Kidney (tissue), 14 donors: ENCODE data around the gene CPXM2. TPM values are rescaled to one million over a fixed set of nuclear protein-coding genes. Genes with fewer than 3 reads are reported as not detected.
A peak's percentile ranks its signal among the peaks of the same experiment; 100 is the strongest.

Source experiments
- DNase-seq, 5 donors: peaks; one replicate each; pipeline ENCODE4 v3.0.0-alpha.2; 2013 to 2020
- FAIRE-seq: peaks from 2 replicates; lab custom pipeline; 2012; peaks lifted over from hg19 to GRCh38; lab: Jason Lieb, UNC
- H3K27ac ChIP-seq, 2 donors: one replicate each; pipeline ENCODE4 v1.7.0; 2013; ENCODE audit warnings: low read depth in 2 of 2, low read length in 2 of 2, inconsistent platforms in 1 of 2
- H3K27me3 ChIP-seq: one replicate; pipeline ENCODE4 v1.7.1; 2013; ENCODE audit warnings: low read length, inconsistent platforms; ENCODE audit not compliant: control insufficient read depth, insufficient read depth
- H3K36me3 ChIP-seq, 3 donors: one replicate each; pipeline versions ENCODE4 v1.7.0 to v1.7.1; 2013; ENCODE audit warnings: low read length in 3 of 3, control low read depth in 1 of 3, inconsistent platforms in 1 of 3; ENCODE audit not compliant: insufficient read depth in 3 of 3, control insufficient read depth in 2 of 3
- H3K4me1 ChIP-seq, 3 donors: one replicate each; pipeline versions ENCODE4 v1.7.0 to v1.7.1; 2013; ENCODE audit warnings: low read length in 3 of 3, inconsistent platforms in 1 of 3, low read depth in 1 of 3; ENCODE audit not compliant: control insufficient read depth in 2 of 3, insufficient read depth in 2 of 3
- H3K4me3 ChIP-seq, 3 donors: one replicate each; pipeline versions ENCODE4 v1.7.0 to v1.8.1; 2013; ENCODE audit warnings: low read length in 3 of 3, control low read depth in 1 of 3, inconsistent platforms in 1 of 3
- H3K9ac ChIP-seq, 3 donors: one replicate each; pipeline versions ENCODE4 v1.7.0 to v1.7.1; 2013; ENCODE audit warnings: low read length in 3 of 3, control low read depth in 1 of 3, inconsistent platforms in 1 of 3
- H3K9me3 ChIP-seq, 3 donors: one replicate each; pipeline versions ENCODE4 v1.7.0 to v1.7.1; 2013; ENCODE audit warnings: low read length in 3 of 3, control low read depth in 1 of 3, inconsistent platforms in 1 of 3; ENCODE audit not compliant: control insufficient read depth in 2 of 3, insufficient read depth in 1 of 3
- CTCF ChIP-seq: IDR thresholded peaks from 3 replicates; pipeline ENCODE4 v1.5.1; 2012; ENCODE audit warnings: mild to moderate bottlenecking, moderate library complexity, borderline replicate concordance; ENCODE audit not compliant: insufficient read depth; ENCODE audit errors: extremely low read depth
- intact Hi-C: fragments of 100-400 bp; cut with DNase I; formaldehyde crosslinking; loops from one replicate; pipeline ENCODE4 v1.11.1; 2022
- polyA plus RNA-seq: library from polyadenylated mRNA; stranded (reverse); fragments of 350-450 nt; fragmentation: Illumina TruSeq; extraction: RNeasy Lipid Tissue Mini Kit (QIAGEN cat#74804); gene quantifications from one replicate; pipeline ENCODE4 v1.2.3, GENCODE V29; 2014; ENCODE audit warnings: low read depth, low replicate concordance; ENCODE audit not compliant: insufficient read depth
- total RNA-seq: library from RNA; stranded (reverse); fragmentation: NEBNext Ultra II Directional; extraction: Animal tissue kit (Norgen Biotek cat#: 25700); gene quantifications from one replicate; pipeline ENCODE4 v1.2.1, GENCODE V29; 2021
- donor health status: control.
- donor health status: control.
- donor health status: control.
- donor health status: control.
- donor health status: control.
- donor health status: DM: yes; HTN: yes; CAD: no.
- donor health status: Normal renal cell carcinoma (clear cell type).

Gene CPXM2
- total and polyA plus RNA-seq, 2 donors from 2014 or later: 18.1 to 18.5 TPM

- intact Hi-C loops: no loop called here
- no peak overlapping the region for H3K9ac ChIP-seq
- peaks cover 0 to 3% (median 2%) of the 10 kb centered on the region in 3 donors for H3K4me1 ChIP-seq
- H3K27ac ChIP-seq: no peak overlapping the region
- no peaks in the 10 kb centered on the region for H3K27me3 ChIP-seq
- no peak for TF ChIP-seq CTCF
- no peaks in the 10 kb centered on the region for H3K36me3 ChIP-seq
- FAIRE-seq: no peak
- no peak overlapping the region for H3K4me3 ChIP-seq
- peak in 1 of 5 donors; percentile 20 for DNase-seq
- H3K9me3 ChIP-seq: no peaks in the 10 kb centered on the region
Measured at GRCh38 chr10:123858077-123858681, 33.4 kb downstream of the CPXM2 start.

GRCh38 chr10:123857616-123858015, 34.0 kb downstream of the CPXM2 start:
- DNase-seq (peak in 1 of 5 donors; percentile 40), FAIRE-seq (no peak)
- Histone ChIP-seq H3K27ac (no peak overlapping the region), H3K27me3 (no peaks in the 10 kb centered on the region), H3K9me3 (no peaks in the 10 kb centered on the region), H3K4me1 (peaks cover 0 to 2% (median 0%) of the 10 kb centered on the region in 3 donors), H3K36me3 (no peaks in the 10 kb centered on the region), H3K4me3 (no peak overlapping the region), H3K9ac (no peak overlapping the region)
- TF ChIP-seq CTCF: no peak
- intact Hi-C loops: no loop called here

DNA sequence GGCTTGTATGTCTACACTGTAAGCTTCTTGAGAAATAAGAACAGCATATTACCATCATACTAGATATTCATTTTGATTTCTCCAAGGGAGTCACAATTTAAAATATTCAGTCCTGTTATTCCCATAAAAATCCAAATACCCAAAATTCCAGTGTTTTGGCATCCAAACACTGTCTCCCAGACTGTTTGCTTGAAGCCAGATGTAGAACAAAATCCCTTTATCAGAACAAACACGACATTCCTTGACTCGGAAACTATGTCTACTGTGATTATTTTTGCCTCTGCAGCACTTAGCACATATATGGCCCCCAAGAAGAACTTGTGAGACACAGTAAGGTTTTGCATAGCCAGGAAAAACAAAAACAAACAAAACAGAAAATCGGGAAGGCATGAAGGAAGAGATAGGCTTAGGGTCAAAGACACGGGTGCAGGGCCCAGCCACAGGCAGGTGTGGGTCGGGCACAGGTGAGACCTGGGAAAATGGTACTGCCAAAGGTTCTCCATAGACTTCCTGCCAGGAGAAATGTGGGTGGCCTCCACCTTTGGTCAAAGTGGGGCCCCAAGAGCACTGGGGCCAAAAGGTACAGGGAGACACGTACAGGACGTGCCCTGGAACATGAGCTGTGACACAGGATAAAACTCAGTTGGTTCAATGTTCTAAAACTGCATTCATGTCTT, 36.5 kb downstream of the CPXM2 start:
- Histone ChIP-seq H3K27ac (no peak overlapping the region), H3K27me3 (no peaks in the 10 kb centered on the region), H3K4me1 (peaks cover 0 to 2% (median 0%) of the 10 kb centered on the region in 3 donors), H3K4me3 (no peak overlapping the region), H3K36me3 (no peaks in the 10 kb centered on the region), H3K9me3 (no peaks in the 10 kb centered on the region), H3K9ac (no peak overlapping the region)
- intact Hi-C loops: no loop called here
- DNase-seq: peak in 1 of 5 donors; percentile 26
- FAIRE-seq: no peak
- no peak for TF ChIP-seq CTCF
